ENCODE data around the gene SLC26A8. TPM values are rescaled to one million over a fixed set of nuclear protein-coding genes. Genes with fewer than 3 reads are reported as not detected.

Gene SLC26A8
- total and polyA plus RNA-seq, 2 of the 13 experiments (the other 11 are each of a cell fraction or from before 2014, with no cell fraction given), result 0.46 TPM; not detected in 1

DNA sequence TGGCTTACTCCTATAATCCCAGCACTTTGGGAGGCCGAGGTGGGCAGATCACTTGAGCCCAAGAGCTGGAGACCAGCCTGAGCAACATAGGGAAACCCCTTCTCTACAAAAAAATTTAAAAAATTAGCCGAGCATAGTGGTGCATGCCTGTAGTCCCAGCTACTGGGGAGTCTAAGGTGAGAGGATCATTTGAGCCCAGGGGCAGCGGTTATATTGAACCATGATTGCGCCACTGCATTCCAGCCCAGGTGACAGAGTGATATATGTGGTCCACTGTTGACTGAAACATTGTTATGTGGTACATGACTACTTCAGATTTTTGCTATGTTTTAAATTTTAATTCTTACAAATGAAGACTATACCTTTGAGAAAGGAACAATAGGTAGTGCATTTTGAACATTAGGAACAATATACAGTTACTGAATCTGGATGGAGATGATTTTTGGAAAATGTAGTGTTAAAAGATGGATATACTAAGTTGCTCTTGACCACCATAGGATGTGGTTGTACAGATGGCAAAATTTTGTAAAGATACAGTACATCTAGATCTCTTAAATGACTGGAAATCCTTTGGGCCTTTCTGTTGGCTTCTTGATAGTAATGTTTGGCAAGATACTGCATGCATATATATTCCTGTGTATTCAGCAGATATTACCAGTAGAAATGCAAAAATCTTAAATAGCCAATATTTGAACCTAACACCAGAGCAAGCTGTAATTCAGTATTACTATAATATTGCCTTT is 39.0 kb upstream of the SLC26A8 start (continued):
- TF ChIP-seq, protein P1, sequence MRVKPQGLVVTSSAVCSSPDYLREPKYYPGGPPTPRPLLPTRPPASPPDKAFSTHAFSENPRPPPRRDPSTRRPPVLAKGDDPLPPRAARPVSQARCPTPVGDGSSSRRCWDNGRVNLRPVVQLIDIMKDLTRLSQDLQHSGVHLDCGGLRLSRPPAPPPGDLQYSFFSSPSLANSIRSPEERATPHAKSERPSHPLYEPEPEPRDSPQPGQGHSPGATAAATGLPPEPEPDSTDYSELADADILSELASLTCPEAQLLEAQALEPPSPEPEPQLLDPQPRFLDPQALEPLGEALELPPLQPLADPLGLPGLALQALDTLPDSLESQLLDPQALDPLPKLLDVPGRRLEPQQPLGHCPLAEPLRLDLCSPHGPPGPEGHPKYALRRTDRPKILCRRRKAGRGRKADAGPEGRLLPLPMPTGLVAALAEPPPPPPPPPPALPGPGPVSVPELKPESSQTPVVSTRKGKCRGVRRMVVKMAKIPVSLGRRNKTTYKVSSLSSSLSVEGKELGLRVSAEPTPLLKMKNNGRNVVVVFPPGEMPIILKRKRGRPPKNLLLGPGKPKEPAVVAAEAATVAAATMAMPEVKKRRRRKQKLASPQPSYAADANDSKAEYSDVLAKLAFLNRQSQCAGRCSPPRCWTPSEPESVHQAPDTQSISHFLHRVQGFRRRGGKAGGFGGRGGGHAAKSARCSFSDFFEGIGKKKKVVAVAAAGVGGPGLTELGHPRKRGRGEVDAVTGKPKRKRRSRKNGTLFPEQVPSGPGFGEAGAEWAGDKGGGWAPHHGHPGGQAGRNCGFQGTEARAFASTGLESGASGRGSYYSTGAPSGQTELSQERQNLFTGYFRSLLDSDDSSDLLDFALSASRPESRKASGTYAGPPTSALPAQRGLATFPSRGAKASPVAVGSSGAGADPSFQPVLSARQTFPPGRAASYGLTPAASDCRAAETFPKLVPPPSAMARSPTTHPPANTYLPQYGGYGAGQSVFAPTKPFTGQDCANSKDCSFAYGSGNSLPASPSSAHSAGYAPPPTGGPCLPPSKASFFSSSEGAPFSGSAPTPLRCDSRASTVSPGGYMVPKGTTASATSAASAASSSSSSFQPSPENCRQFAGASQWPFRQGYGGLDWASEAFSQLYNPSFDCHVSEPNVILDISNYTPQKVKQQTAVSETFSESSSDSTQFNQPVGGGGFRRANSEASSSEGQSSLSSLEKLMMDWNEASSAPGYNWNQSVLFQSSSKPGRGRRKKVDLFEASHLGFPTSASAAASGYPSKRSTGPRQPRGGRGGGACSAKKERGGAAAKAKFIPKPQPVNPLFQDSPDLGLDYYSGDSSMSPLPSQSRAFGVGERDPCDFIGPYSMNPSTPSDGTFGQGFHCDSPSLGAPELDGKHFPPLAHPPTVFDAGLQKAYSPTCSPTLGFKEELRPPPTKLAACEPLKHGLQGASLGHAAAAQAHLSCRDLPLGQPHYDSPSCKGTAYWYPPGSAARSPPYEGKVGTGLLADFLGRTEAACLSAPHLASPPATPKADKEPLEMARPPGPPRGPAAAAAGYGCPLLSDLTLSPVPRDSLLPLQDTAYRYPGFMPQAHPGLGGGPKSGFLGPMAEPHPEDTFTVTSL (CRISPR knock-in tag; IDR thresholded peaks at IDR 0.05; ENCODE audit: borderline replicate concordance), result peak; percentile 87; the same call in 1 of the 2 replicates
- TF ChIP-seq FOXO1 (CRISPR knock-in tag; IDR thresholded peaks at IDR 0.05) (peak; percentile 66; the same call in 1 of the 2 replicates), SMAD1 (CRISPR knock-in tag; IDR thresholded peaks at IDR 0.05; ENCODE audit: borderline replicate concordance, low read depth) (no peak), GATAD1 (CRISPR knock-in tag; IDR thresholded peaks at IDR 0.05) (no peak), ZNF10 (CRISPR knock-in tag; IDR thresholded peaks at IDR 0.05; ENCODE audit: borderline replicate concordance, low read depth) (no peak), ZNF235 (CRISPR knock-in tag; IDR thresholded peaks at IDR 0.05; ENCODE audit: borderline replicate concordance) (no peak), ZFP1 (CRISPR knock-in tag; IDR thresholded peaks at IDR 0.05) (0 out of 2 replicates have a peak, but pooled peaks have one; percentile 49), NAIF1 (CRISPR knock-in tag; IDR thresholded peaks at IDR 0.05; ENCODE audit: borderline replicate concordance) (no peak), ZNF264 (CRISPR knock-in tag; IDR thresholded peaks at IDR 0.05) (0 out of 2 replicates have a peak, but pooled peaks have one; percentile 29), RXRB (CRISPR knock-in tag; IDR thresholded peaks at IDR 0.05; ENCODE audit: borderline replicate concordance) (peak; percentile 50; the same call in 1 of the 2 replicates), ZNF577 (CRISPR knock-in tag; IDR thresholded peaks at IDR 0.05; ENCODE audit: borderline replicate concordance, low read depth) (no peak), SIX4 (CRISPR knock-in tag; IDR thresholded peaks at IDR 0.05) (0 out of 2 replicates have a peak, but pooled peaks have one; percentile 52), NFKBIZ (CRISPR knock-in tag; IDR thresholded peaks at IDR 0.05) (peak; percentile 40; the same call in 1 of the 2 replicates), FOXA3 (CRISPR knock-in tag; IDR thresholded peaks at IDR 0.05) (peak; percentile 70), YY1 (IDR thresholded peaks at IDR 0.05; ENCODE audit: insufficient read depth, insufficient replicate concordance, low read depth, low read length) (no peak), DMAP1 (CRISPR knock-in tag; IDR thresholded peaks at IDR 0.05) (no peak; the same call in 1 of the 2 replicates), PPARG (CRISPR knock-in tag; conservative IDR thresholded peaks at IDR 0.05) (peak; percentile 72; the same call in 1 of the 2 replicates), KAT8 (CRISPR knock-in tag; IDR thresholded peaks at IDR 0.05) (peak; percentile 56), SNAPC2 (CRISPR knock-in tag; IDR thresholded peaks at IDR 0.05) (0 out of 2 replicates have a peak, but pooled peaks have one; percentile 31), CBX2 (IDR thresholded peaks at IDR 0.05; ENCODE audit: low read depth, low read length) (no peak), CBX2 (CRISPR knock-in tag; IDR thresholded peaks at IDR 0.05; ENCODE audit: low read depth) (no peak), PHF5A (CRISPR knock-in tag; IDR thresholded peaks at IDR 0.05; ENCODE audit: low read depth, unreplicated experiment) (peak; percentile 75)
- TF ChIP-seq, protein P2, sequence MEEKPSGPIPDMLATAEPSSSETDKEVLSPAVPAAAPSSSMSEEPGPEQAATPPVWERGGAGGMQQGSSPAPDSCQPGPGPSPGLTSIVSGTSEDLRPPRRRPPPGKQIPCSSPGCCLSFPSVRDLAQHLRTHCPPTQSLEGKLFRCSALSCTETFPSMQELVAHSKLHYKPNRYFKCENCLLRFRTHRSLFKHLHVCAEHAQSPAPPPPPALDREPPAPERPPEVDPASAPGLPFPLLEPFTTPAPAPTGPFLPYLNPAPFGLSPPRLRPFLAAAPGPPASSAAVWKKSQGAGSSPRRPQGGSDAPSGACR (CRISPR knock-in tag; IDR thresholded peaks at IDR 0.05), result 0 out of 2 replicates have a peak, but pooled peaks have one; percentile 64
- TF ChIP-seq, protein P3, sequence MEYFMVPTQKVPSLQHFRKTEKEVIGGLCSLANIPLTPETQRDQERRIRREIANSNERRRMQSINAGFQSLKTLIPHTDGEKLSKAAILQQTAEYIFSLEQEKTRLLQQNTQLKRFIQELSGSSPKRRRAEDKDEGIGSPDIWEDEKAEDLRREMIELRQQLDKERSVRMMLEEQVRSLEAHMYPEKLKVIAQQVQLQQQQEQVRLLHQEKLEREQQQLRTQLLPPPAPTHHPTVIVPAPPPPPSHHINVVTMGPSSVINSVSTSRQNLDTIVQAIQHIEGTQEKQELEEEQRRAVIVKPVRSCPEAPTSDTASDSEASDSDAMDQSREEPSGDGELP (IDR thresholded peaks at IDR 0.05; ENCODE audit: borderline replicate concordance, low read depth), result peak; percentile 49; the same call in 1 of the 2 replicates
